HepG2 (cell line): ENCODE data around the gene GRHPR. TPM values are rescaled to one million over a fixed set of nuclear protein-coding genes. Genes with fewer than 3 reads are reported as not detected.

ENCODE experiments used
- CCDC6 ChIP-seq: sonication (generic); formaldehyde crosslinking; IDR thresholded peaks from 2 replicates; pipeline ENCODE4 v1.8.1; 2022; ENCODE audit warnings: mild to moderate bottlenecking, missing genetic modification reagents, moderate library complexity
- FOXK1 ChIP-seq: sonication (generic); formaldehyde crosslinking; IDR thresholded peaks from 2 replicates; pipeline ENCODE4 v1.4.0; 2020; ENCODE audit warnings: low read depth, missing genetic modification reagents, borderline replicate concordance
- GABPB1 ChIP-seq: IDR thresholded peaks from 2 replicates; pipeline ENCODE4 v1.6.1; 2016; ENCODE audit warnings: mild to moderate bottlenecking, missing genetic modification reagents, moderate library complexity, missing compliant biosample characterization
- GLI4 ChIP-seq: sonication (generic); formaldehyde crosslinking; IDR thresholded peaks from 2 replicates; pipeline ENCODE4 v1.5.1; 2020; ENCODE audit warnings: missing genetic modification reagents, mild to moderate bottlenecking, moderate library complexity, borderline replicate concordance
- HMGA1 ChIP-seq: sonication (generic); formaldehyde crosslinking; conservative IDR thresholded peaks from 2 replicates; pipeline ENCODE4 v1.4.0; 2020; ENCODE audit warnings: missing genetic modification reagents
- HNF4A ChIP-seq: sonication (generic); formaldehyde crosslinking; IDR thresholded peaks from 2 replicates; pipeline ENCODE4 v1.4.0; 2020; ENCODE audit warnings: missing genetic modification reagents
- KAT2B ChIP-seq: fragments of 150-350 bp; IDR thresholded peaks from 2 replicates; pipeline ENCODE4 v1.6.1; 2014; ENCODE audit warnings: low read depth, low read length, borderline replicate concordance
- KLF11 ChIP-seq: IDR thresholded peaks from 2 replicates; pipeline ENCODE4 v1.6.1; 2016; ENCODE audit warnings: missing compliant biosample characterization
- KLF16 ChIP-seq, 2 experiments: sonication (generic) in 1 of 2; formaldehyde crosslinking in 1 of 2; IDR thresholded peaks; 2 replicates each; pipeline versions ENCODE4 v1.6.1 to v1.8.0; 2016 to 2023; ENCODE audit warnings: missing genetic modification reagents in 2 of 2, missing compliant biosample characterization in 1 of 2
- MBD4 ChIP-seq: IDR thresholded peaks from 2 replicates; pipeline ENCODE4 v1.6.1; 2012; ENCODE audit warnings: low read length, inconsistent platforms, borderline replicate concordance
- NR2F6 ChIP-seq, 2 experiments: IDR thresholded peaks; 2 replicates each; pipeline ENCODE4 v1.6.1; 2016; ENCODE audit warnings: antibody characterized with exemption in 1 of 2, mild to moderate bottlenecking in 1 of 2
- PCBP2 ChIP-seq: fragments of 200-400 bp; formaldehyde crosslinking; optimal IDR thresholded peaks from 2 replicates; pipeline ENCODE3; 2018; ENCODE audit warnings: low read length, low read depth; ENCODE audit not compliant: poor library complexity, severe bottlenecking
- REPIN1 ChIP-seq: sonication (generic); formaldehyde crosslinking; IDR thresholded peaks from 2 replicates; pipeline ENCODE4 v1.8.0; 2022; ENCODE audit warnings: missing genetic modification reagents, low read depth, mild to moderate bottlenecking, borderline replicate concordance
- SMARCE1 ChIP-seq: fragments of 450-650 bp; IDR thresholded peaks from 2 replicates; pipeline ENCODE4 v1.6.1; 2017; ENCODE audit warnings: borderline replicate concordance
- ZC3H4 ChIP-seq: sonication (generic); formaldehyde crosslinking; IDR thresholded peaks from 2 replicates; pipeline ENCODE4 v1.4.0; 2020; ENCODE audit warnings: missing genetic modification reagents, borderline replicate concordance
- ZFX ChIP-seq: sonication (generic); formaldehyde crosslinking; IDR thresholded peaks from 2 replicates; pipeline ENCODE4 v1.4.0; 2020; ENCODE audit warnings: mild to moderate bottlenecking, low read depth, missing genetic modification reagents, moderate library complexity
- ZKSCAN8 ChIP-seq: IDR thresholded peaks from 2 replicates; pipeline ENCODE4 v1.6.1; 2016; ENCODE audit warnings: borderline replicate concordance, missing genetic modification reagents, missing compliant biosample characterization
- ZNF234 ChIP-seq: sonication (generic); formaldehyde crosslinking; conservative IDR thresholded peaks from 2 replicates; pipeline ENCODE4 v1.5.1; 2020; ENCODE audit warnings: mild to moderate bottlenecking, missing genetic modification reagents
- ZNF30 ChIP-seq: sonication (generic); formaldehyde crosslinking; IDR thresholded peaks from 2 replicates; pipeline ENCODE4 v1.5.0; 2020; ENCODE audit warnings: mild to moderate bottlenecking, missing genetic modification reagents
- ZNF496 ChIP-seq: sonication (generic); formaldehyde crosslinking; IDR thresholded peaks from 2 replicates; pipeline ENCODE4 v1.8.1; 2023; ENCODE audit warnings: mild to moderate bottlenecking, moderate library complexity, missing genetic modification reagents; ENCODE audit not compliant: insufficient replicate concordance
- ZNF672 ChIP-seq: sonication (generic); formaldehyde crosslinking; IDR thresholded peaks from 2 replicates; pipeline ENCODE4 v1.8.1; 2022; ENCODE audit warnings: missing genetic modification reagents
- ZNF737 ChIP-seq: sonication (generic); formaldehyde crosslinking; IDR thresholded peaks from 2 replicates; pipeline ENCODE4 v1.5.0; 2020; ENCODE audit warnings: missing genetic modification reagents, mild to moderate bottlenecking, borderline replicate concordance
- polyA plus RNA-seq, 8 experiments: library from polyadenylated mRNA; depleted of rRNA in 3 of 8; stranded (reverse) in 7 of 8; unstranded in 1 of 8; fragments of >200 nt; fragmentation: Illumina TruSeq in 4 of 8; extraction: Trizol in 4 of 8; gene quantifications; 2 replicates each; pipeline versions ENCODE4 v1.2.1 to v1.2.3, GENCODE V29; 2011 to 2016; ENCODE audit warnings: low read depth in 4 of 8, missing spikeins in 1 of 8, mixed read lengths in 1 of 8; ENCODE audit not compliant: insufficient read depth in 1 of 8
- total RNA-seq, 5 experiments: library from RNA; depleted of rRNA; stranded (reverse); fragments of >200 nt; fragmentation: Illumina TruSeq; extraction: Trizol; gene quantifications; 2 replicates each; pipeline ENCODE4 v1.2.3, GENCODE V29; 2016; ENCODE audit warnings: low read depth in 1 of 5
- TF ChIP-seq, protein P1 (sequence below): sonication (generic); formaldehyde crosslinking; IDR thresholded peaks from 2 replicates; pipeline ENCODE4 v1.5.0; 2020; ENCODE audit warnings: mild to moderate bottlenecking, missing genetic modification reagents
- TF ChIP-seq, protein P2 (sequence below): IDR thresholded peaks from 2 replicates; pipeline ENCODE4 v1.6.1; 2016; ENCODE audit warnings: control low read depth
- TF ChIP-seq, protein P3 (sequence below): conservative IDR thresholded peaks from 2 replicates; pipeline ENCODE4 v1.6.1; 2018; ENCODE audit warnings: missing genetic modification reagents

The GRHPR gene
- total and polyA plus RNA-seq, 2 of the 13 experiments (the other 11 are each of a cell fraction or from before 2014, with no cell fraction given): 113 to 115 TPM

- TF ChIP-seq KAT2B (no peak), ZC3H4 (CRISPR knock-in tag) (no peak), REPIN1 (CRISPR knock-in tag) (no peak), ZFX (CRISPR knock-in tag) (peak; percentile 90), HMGA1 (no peak), KLF11 (CRISPR knock-in tag) (no peak), GABPB1 (CRISPR knock-in tag) (peak; percentile 94), NR2F6 (IDR thresholded peaks at IDR 0.05) (no peak), NR2F6 (CRISPR knock-in tag; IDR thresholded peaks at IDR 0.05) (no peak), ZNF672 (CRISPR knock-in tag) (no peak), ZNF234 (CRISPR knock-in tag) (no peak), ZNF496 (CRISPR knock-in tag) (no peak), CCDC6 (CRISPR knock-in tag) (no peak; the same call in 1 of the 2 replicates), MBD4 (no peak), PCBP2 (no peak), SMARCE1 (no peak), GLI4 (no peak), ZKSCAN8 (no peak), ZNF30 (CRISPR knock-in tag) (no peak), HNF4A (CRISPR knock-in tag) (peak; percentile 36; the same call in 1 of the 2 replicates), ZNF737 (CRISPR knock-in tag) (no peak), FOXK1 (CRISPR knock-in tag) (peak; percentile 15; the same call in 1 of the 2 replicates), KLF16 (CRISPR knock-in tag; IDR thresholded peaks at IDR 0.05) (0 out of 4 replicates have a peak, but pooled peaks of 1 of the 2 experiments have one; percentile 70)
- TF ChIP-seq, protein P1, sequence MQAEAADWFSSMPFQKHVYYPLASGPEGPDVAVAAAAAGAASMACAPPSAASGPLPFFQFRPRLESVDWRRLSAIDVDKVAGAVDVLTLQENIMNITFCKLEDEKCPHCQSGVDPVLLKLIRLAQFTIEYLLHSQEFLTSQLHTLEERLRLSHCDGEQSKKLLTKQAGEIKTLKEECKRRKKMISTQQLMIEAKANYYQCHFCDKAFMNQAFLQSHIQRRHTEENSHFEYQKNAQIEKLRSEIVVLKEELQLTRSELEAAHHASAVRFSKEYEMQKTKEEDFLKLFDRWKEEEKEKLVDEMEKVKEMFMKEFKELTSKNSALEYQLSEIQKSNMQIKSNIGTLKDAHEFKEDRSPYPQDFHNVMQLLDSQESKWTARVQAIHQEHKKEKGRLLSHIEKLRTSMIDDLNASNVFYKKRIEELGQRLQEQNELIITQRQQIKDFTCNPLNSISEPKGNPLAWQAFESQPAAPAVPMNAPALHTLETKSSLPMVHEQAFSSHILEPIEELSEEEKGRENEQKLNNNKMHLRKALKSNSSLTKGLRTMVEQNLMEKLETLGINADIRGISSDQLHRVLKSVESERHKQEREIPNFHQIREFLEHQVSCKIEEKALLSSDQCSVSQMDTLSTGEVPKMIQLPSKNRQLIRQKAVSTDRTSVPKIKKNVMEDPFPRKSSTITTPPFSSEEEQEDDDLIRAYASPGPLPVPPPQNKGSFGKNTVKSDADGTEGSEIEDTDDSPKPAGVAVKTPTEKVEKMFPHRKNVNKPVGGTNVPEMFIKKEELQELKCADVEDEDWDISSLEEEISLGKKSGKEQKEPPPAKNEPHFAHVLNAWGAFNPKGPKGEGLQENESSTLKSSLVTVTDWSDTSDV (CRISPR knock-in tag): no peak
- TF ChIP-seq, protein P2, sequence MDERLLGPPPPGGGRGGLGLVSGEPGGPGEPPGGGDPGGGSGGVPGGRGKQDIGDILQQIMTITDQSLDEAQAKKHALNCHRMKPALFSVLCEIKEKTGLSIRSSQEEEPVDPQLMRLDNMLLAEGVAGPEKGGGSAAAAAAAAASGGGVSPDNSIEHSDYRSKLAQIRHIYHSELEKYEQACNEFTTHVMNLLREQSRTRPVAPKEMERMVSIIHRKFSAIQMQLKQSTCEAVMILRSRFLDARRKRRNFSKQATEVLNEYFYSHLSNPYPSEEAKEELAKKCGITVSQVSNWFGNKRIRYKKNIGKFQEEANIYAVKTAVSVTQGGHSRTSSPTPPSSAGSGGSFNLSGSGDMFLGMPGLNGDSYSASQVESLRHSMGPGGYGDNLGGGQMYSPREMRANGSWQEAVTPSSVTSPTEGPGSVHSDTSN (CRISPR knock-in tag): no peak
- TF ChIP-seq, protein P3, sequence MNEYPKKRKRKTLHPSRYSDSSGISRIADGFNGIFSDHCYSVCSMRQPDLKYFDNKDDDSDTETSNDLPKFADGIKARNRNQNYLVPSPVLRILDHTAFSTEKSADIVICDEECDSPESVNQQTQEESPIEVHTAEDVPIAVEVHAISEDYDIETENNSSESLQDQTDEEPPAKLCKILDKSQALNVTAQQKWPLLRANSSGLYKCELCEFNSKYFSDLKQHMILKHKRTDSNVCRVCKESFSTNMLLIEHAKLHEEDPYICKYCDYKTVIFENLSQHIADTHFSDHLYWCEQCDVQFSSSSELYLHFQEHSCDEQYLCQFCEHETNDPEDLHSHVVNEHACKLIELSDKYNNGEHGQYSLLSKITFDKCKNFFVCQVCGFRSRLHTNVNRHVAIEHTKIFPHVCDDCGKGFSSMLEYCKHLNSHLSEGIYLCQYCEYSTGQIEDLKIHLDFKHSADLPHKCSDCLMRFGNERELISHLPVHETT: no peak
Observed at GRCh38 chr9:37485389-37486255, 63.1 kb downstream of the GRHPR start, which contains the start of gene POLR1E (continued).
